Bronchial epithelial cell (primary cell): ENCODE measurements around the gene SLC28A1. TPM values are rescaled to one million over a fixed set of nuclear protein-coding genes. Genes with fewer than 3 reads are reported as not detected.
"Not testable (repeated sequence)": the region's sequence is repeated elsewhere in the genome, so short reads cannot be mapped to it uniquely, and the experiment has no call there.

Experiments
- DNase-seq: peaks from one replicate; pipeline ENCODE4 v3.0.0-alpha.2; 2010; ENCODE audit warnings: low read depth
- FAIRE-seq: peaks from 2 replicates; lab custom pipeline; 2011; peaks lifted over from hg19 to GRCh38; lab: Jason Lieb, UNC
- H3K27me3 ChIP-seq: 2 replicates; pipeline ENCODE4 v1.5.1; 2011; ENCODE audit warnings: low read length; ENCODE audit not compliant: control insufficient read depth, insufficient read depth
- H3K36me3 ChIP-seq: 2 replicates; pipeline ENCODE4 v1.5.1; 2011; ENCODE audit warnings: low read length; ENCODE audit not compliant: control insufficient read depth, insufficient read depth
- H3K4me3 ChIP-seq: 2 replicates; pipeline ENCODE4 v1.5.1; 2011; ENCODE audit warnings: mild to moderate bottlenecking, low read depth, low read length, control low read depth
- total RNA-seq: library from RNA; depleted of rRNA; stranded (reverse); fragments of >200 nt; gene quantifications from 2 replicates; pipeline ENCODE4 v1.2.1, GENCODE V29; 2014
- TF ChIP-seq, protein P1 (sequence below): IDR thresholded peaks from 2 replicates; pipeline ENCODE4 v1.5.1; 2011; ENCODE audit warnings: mild to moderate bottlenecking, moderate library complexity, low read length, control low read depth, inconsistent platforms; ENCODE audit not compliant: insufficient read depth, severe bottlenecking

SLC28A1 gene
- total RNA-seq, 1 donor from 2014 or later, result not detected

DNA sequence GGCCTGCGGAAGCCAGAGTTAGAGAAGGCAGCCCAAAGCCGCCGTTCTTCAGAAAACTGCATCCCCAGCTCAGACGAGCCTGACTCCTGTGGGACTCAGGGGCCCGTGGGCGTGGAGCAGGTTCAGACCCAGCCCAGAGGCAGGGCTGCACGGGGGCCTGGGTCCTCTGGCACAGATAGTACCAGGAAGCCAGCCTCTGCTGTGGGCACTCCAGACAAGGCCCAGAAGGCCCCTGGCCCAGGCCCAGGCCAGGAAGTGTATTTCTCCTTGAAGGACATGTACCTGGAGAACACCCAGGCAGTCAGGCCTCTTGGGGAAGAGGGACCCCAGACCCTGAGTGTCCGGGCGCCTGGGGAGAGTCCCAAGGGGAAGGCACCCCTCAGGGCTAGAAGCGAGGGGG lies 44.2 kb upstream of the SLC28A1 start:
- DNase-seq (no peak), FAIRE-seq (no peak)
- Histone ChIP-seq H3K27me3 (no peaks in the 10 kb centered on the region), H3K4me3 (no peak overlapping the region), H3K36me3 (no peaks in the 10 kb centered on the region)
- TF ChIP-seq, protein P1, sequence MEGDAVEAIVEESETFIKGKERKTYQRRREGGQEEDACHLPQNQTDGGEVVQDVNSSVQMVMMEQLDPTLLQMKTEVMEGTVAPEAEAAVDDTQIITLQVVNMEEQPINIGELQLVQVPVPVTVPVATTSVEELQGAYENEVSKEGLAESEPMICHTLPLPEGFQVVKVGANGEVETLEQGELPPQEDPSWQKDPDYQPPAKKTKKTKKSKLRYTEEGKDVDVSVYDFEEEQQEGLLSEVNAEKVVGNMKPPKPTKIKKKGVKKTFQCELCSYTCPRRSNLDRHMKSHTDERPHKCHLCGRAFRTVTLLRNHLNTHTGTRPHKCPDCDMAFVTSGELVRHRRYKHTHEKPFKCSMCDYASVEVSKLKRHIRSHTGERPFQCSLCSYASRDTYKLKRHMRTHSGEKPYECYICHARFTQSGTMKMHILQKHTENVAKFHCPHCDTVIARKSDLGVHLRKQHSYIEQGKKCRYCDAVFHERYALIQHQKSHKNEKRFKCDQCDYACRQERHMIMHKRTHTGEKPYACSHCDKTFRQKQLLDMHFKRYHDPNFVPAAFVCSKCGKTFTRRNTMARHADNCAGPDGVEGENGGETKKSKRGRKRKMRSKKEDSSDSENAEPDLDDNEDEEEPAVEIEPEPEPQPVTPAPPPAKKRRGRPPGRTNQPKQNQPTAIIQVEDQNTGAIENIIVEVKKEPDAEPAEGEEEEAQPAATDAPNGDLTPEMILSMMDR, result no peak

GRCh38 chr15:84840741-84841429 lies 43.6 kb upstream of the SLC28A1 start:
- TF ChIP-seq, protein P1, result no peak
- H3K36me3 ChIP-seq, result no peaks in the 10 kb centered on the region
- DNase-seq, result peak; percentile 8
- no peak overlapping the region for H3K4me3 ChIP-seq
- FAIRE-seq, result no peak
- H3K27me3 ChIP-seq, result no peaks in the 10 kb centered on the region

DNA sequence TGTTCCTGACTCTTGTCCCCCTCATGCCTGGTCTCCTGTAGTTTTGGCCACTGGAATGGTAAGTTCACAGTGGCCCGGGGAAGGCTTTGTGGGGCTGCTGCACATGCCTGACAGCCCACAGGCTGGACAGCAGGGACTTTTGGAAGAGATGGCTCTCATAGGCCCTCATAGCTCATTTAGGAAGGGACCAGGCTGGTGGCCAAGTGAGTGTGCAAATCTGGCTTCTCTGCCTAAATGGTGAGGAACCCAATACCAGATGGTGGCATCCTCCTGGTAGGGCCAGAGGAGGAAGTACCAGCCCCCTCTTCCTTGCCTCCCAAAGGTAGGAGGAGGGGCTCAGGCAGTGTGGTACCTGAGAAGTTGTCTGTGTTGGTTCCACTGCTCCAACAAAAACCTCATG lies 41.7 kb upstream of the SLC28A1 start:
- FAIRE-seq, result no peak
- no peak for DNase-seq
- TF ChIP-seq, protein P1, result no peak
- Histone ChIP-seq H3K27me3 (no peaks in the 10 kb centered on the region), H3K4me3 (no peak overlapping the region), H3K36me3 (no peaks in the 10 kb centered on the region)

DNA sequence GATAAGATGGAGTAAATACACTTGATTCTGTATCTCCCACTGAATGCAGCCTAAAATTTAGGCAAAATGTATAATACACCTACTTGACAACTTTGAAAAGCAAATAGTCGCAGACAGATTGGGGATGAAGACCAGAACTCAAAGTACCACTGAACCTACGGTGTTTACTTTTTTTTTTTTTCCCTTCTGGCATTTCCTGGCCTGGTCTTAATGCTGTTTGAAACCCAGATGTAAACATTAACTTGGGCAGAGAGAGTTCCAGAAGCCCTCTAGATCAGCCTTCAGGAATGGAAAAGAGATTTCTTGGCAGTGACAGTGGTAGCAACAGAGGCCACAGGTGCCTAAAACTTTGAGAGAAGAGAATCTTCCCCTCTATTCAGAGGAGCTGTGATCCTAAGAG lies 39.5 kb upstream of the SLC28A1 start:
- H3K36me3 ChIP-seq, result no peaks in the 10 kb centered on the region
- no peak overlapping the region for H3K4me3 ChIP-seq
- TF ChIP-seq, protein P1, result no peak
- DNase-seq (no peak), FAIRE-seq (no peak)
- H3K27me3 ChIP-seq, result no peaks in the 10 kb centered on the region

DNA sequence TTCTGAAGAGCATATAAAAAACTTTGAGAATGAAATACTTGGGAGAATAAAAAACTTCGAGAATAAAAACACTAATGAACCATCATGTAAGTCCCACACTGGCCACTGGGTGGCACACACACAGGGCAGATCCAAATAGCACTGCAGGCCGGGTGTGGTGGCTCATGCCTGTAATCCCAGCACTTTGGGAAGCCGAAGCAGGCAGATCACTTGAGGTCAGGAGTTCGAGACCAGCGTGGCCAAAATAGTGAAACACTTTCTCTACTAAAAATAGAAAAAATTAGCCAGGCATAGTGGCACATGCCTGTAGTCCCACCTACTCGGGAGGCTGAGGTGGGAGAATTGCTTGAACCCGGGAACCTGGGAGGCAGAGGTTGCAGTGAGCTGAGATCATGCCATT lies 38.8 kb upstream of the SLC28A1 start:
- H3K27me3 ChIP-seq, FAIRE-seq, H3K36me3 ChIP-seq, H3K4me3 ChIP-seq: not testable (repeated sequence)
- TF ChIP-seq, protein P1, result peak; percentile 61
- peak; percentile 44 for DNase-seq

- FAIRE-seq, result no peak
- H3K27me3 ChIP-seq, result no peaks in the 10 kb centered on the region
These were observed 38.2 kb upstream of the SLC28A1 start for GRCh38 chr15:84846269-84846668.

More at GRCh38 chr15:84846269-84846668, 38.2 kb upstream of the SLC28A1 start:
- no peak overlapping the region for H3K4me3 ChIP-seq
- TF ChIP-seq, protein P1, result no peak
- H3K36me3 ChIP-seq, result no peaks in the 10 kb centered on the region
- DNase-seq, result no peak
